ENCODE data around the gene GET3. TPM values are rescaled to one million over a fixed set of nuclear protein-coding genes. Genes with fewer than 3 reads are reported as not detected.
A peak's percentile ranks its signal among the peaks of the same experiment; 100 is the strongest.

The GET3 gene
- total and polyA plus RNA-seq, 2 donors (not counting 3 experiments of a cell fraction or from before 2014, with no cell fraction given), result 74.8 to 197 TPM

- no peaks in the 10 kb centered on the region for H3K9me1 ChIP-seq (replicated peaks; ENCODE audit: control insufficient read depth, extremely low read depth, insufficient read depth, low read length)
- peak overlapping the region; percentile 50 for H3K27ac ChIP-seq (ENCODE audit: insufficient read depth, low read depth, low read length)
- H4K20me1 ChIP-seq (replicated peaks; ENCODE audit: control insufficient read depth, extremely low read depth, insufficient read depth, low read length), result no peaks in the 10 kb centered on the region
- intact Hi-C loops (cut with micrococcal nuclease), result loop anchor here (1.0 to 10.0 kb wide), 3 partner anchors 9 to 321 kb away; partner anchors contain the start of genes CALR, FARSA, JUNB and LYL1
- ChIA-PET POLR2A (interaction anchor here (2.8 kb wide), 1 partner anchor 10 kb away, joined by 73 read pairs; the partner anchor contains the start of gene JUNB), CTCF (interaction anchor here (1.0 to 1.2 kb wide), 5 partner anchors 10 to 24 kb away, joined by 3 to 21 read pairs (median 5); partner anchors contain the start of gene JUNB)
- no TSS peak for BruUV-seq (replicated peaks)
- peak overlapping the region; percentile 52 for H3K9ac ChIP-seq (replicated peaks; ENCODE audit: extremely low read depth, insufficient read depth, low read length)
- dilution Hi-C loops (cut with MboI; ENCODE audit: extremely low pct_ligation_motif_present, low sequenced_read_pairs), result no loop called here
- peak overlapping the region in 2 of 3 experiments; percentile 2 to 39 for H3K4me3 ChIP-seq (replicated peaks in 1 of 3; ENCODE audit: insufficient read depth in 1 of 3, low read depth in 1 of 3, low read length in 3 of 3)
- H2AFZ ChIP-seq (ENCODE audit: low read depth, low read length), result peak overlapping the region; percentile 40
- no peaks in the 10 kb centered on the region for H3K9me3 ChIP-seq (replicated peaks; ENCODE audit: control insufficient read depth, insufficient read depth, low read length)
- no peaks in the 10 kb centered on the region for H3K27me3 ChIP-seq (ENCODE audit: control insufficient read depth in 2 of 2, insufficient read depth in 2 of 2, low read length in 2 of 2)
- TF ChIP-seq MYC (IDR thresholded peaks at IDR 0.05; ENCODE audit: low read depth, low read length) (no peak), MAX (IDR thresholded peaks at IDR 0.05; ENCODE audit: insufficient read depth, insufficient read length) (peak; percentile 25)
- no peak for FAIRE-seq
- H3K4me1 ChIP-seq (ENCODE audit: control insufficient read depth, extremely low read depth, insufficient read depth, low read length), result peaks cover 25% of the 10 kb centered on the region
- H3K4me2 ChIP-seq (ENCODE audit: insufficient read depth, low read length), result peak overlapping the region; percentile 6
- DNase-seq (ENCODE audit: low read depth, low spot score), result peak; percentile 78
- H3K79me2 ChIP-seq (ENCODE audit: control insufficient read depth, insufficient read depth, low read length), result no peaks in the 10 kb centered on the region
- H3K36me3 ChIP-seq (ENCODE audit: control insufficient read depth in 2 of 2, extremely low read depth in 1 of 2, insufficient read depth in 2 of 2, low read length in 2 of 2), result no peaks in the 10 kb centered on the region
Observed at GRCh38 chr19:12782174-12782423, 44.8 kb downstream of the GET3 start.

GRCh38 chr19:12782424-12783290, 45.4 kb downstream of the GET3 start:
- dilution Hi-C loops (cut with MboI; ENCODE audit: extremely low pct_ligation_motif_present, low sequenced_read_pairs), result no loop called here
- FAIRE-seq (peak; percentile 93), DNase-seq (ENCODE audit: low read depth, low spot score) (peak; percentile 96)
- Histone ChIP-seq H3K4me1 (ENCODE audit: control insufficient read depth, extremely low read depth, insufficient read depth, low read length) (peaks cover 25% of the 10 kb centered on the region), H3K36me3 (ENCODE audit: control insufficient read depth in 2 of 2, extremely low read depth in 1 of 2, insufficient read depth in 2 of 2, low read length in 2 of 2) (no peaks in the 10 kb centered on the region), H3K4me2 (ENCODE audit: insufficient read depth, low read length) (peak overlapping the region; percentile 6), H3K9ac (replicated peaks; ENCODE audit: extremely low read depth, insufficient read depth, low read length) (peak overlapping the region; percentile 52), H3K4me3 (replicated peaks in 1 of 3; ENCODE audit: insufficient read depth in 1 of 3, low read depth in 1 of 3, low read length in 3 of 3) (peak overlapping the region in 2 of 3 experiments; percentile 2 to 39), H2AFZ (ENCODE audit: low read depth, low read length) (peak overlapping the region; percentile 40), H3K27ac (ENCODE audit: insufficient read depth, low read depth, low read length) (peak overlapping the region; percentile 50), H3K79me2 (ENCODE audit: control insufficient read depth, insufficient read depth, low read length) (no peaks in the 10 kb centered on the region), H4K20me1 (replicated peaks; ENCODE audit: control insufficient read depth, extremely low read depth, insufficient read depth, low read length) (no peaks in the 10 kb centered on the region), H3K9me3 (replicated peaks; ENCODE audit: control insufficient read depth, insufficient read depth, low read length) (no peaks in the 10 kb centered on the region), H3K9me1 (replicated peaks; ENCODE audit: control insufficient read depth, extremely low read depth, insufficient read depth, low read length) (no peaks in the 10 kb centered on the region), H3K27me3 (ENCODE audit: control insufficient read depth in 2 of 2, insufficient read depth in 2 of 2, low read length in 2 of 2) (no peaks in the 10 kb centered on the region)
- no TSS peak for BruUV-seq (replicated peaks)
- ChIA-PET POLR2A (interaction anchor here (2.8 kb wide), 1 partner anchor 10 kb away, joined by 73 read pairs; the partner anchor contains the start of gene JUNB), CTCF (interaction anchor here (0.7 to 1.2 kb wide), 6 partner anchors 10 to 52 kb away, joined by 3 to 21 read pairs (median 4); partner anchors contain the start of genes JUNB and RTBDN)
- intact Hi-C loops (cut with micrococcal nuclease), result loop anchor here (1.0 to 10.0 kb wide), 3 partner anchors 9 to 320 kb away; partner anchors contain the start of genes CALR, FARSA, JUNB and LYL1
- no peak for TF ChIP-seq POLR2A (IDR thresholded peaks at IDR 0.05; ENCODE audit: low read depth, low read length)
- TF ChIP-seq FOS (IDR thresholded peaks at IDR 0.05; ENCODE audit: borderline replicate concordance, insufficient read depth, low read length), result peak; percentile 89
- no peak for TF ChIP-seq MYC (IDR thresholded peaks at IDR 0.05; ENCODE audit: low read depth, low read length)
- peak; percentile 40 for TF ChIP-seq JUN (IDR thresholded peaks at IDR 0.05; ENCODE audit: borderline replicate concordance, insufficient read depth, insufficient read length, low read depth)
- peak; percentile 81 for TF ChIP-seq POLR2AphosphoS5 (IDR thresholded peaks at IDR 0.05; ENCODE audit: insufficient read depth, low read depth, low read length)
- TF ChIP-seq CTCF (IDR thresholded peaks at IDR 0.05; ENCODE audit: extremely low read depth in 1 of 2, insufficient read depth in 1 of 2, low read depth in 1 of 2, low read length in 2 of 2), result peak in 1 of 2 donors; percentile 11
- no peak for TF ChIP-seq EZH2 (IDR thresholded peaks at IDR 0.05; ENCODE audit: borderline replicate concordance, low read depth, low read length, severe bottlenecking)
- TF ChIP-seq MAX (IDR thresholded peaks at IDR 0.05; ENCODE audit: insufficient read depth, insufficient read length), result peak; percentile 77

All from endothelial cell of umbilical vein (primary cell).